ENCODE measurements around the gene PPP2R5C.

- TF ChIP-seq POLR2AphosphoS5 (IDR thresholded peaks at IDR 0.05) (no peak), CTCF (IDR thresholded peaks at IDR 0.05) (no peak), POLR2A (IDR thresholded peaks at IDR 0.05) (no peak)
These were observed 36.3 kb downstream of the PPP2R5C start for GRCh38 chr14:101797856-101798255.
